Naive B cell (primary cell): Measurements from ENCODE around the gene PCCB. TPM values are rescaled to one million over a fixed set of nuclear protein-coding genes. Genes with fewer than 3 reads are reported as not detected.
"Not testable (repeated sequence)": the region's sequence is repeated elsewhere in the genome, so short reads cannot be mapped to it uniquely, and the experiment has no call there.

Experiments used
- ATAC-seq, 2 donors: fragments of 150-1000 bp; cut with Tn5 transposase; 2 replicates each; pipeline ENCODE4 v1.10.0; 2021; ENCODE audit warnings: low read depth in 2 of 2, mild to moderate bottlenecking in 2 of 2, moderate library complexity in 2 of 2
- DNase-seq: peaks from one replicate; pipeline ENCODE4 v3.0.0; 2022
- H3K27ac Mint-ChIP-seq, 6 donors: one replicate each; pipeline ENCODE4 v1.8.0; 2020 to 2022; ENCODE audit warnings: mild to moderate bottlenecking in 6 of 6, mixed read lengths in 6 of 6, moderate library complexity in 5 of 6, inconsistent platforms in 2 of 6
- H3K27me3 Mint-ChIP-seq, 3 donors: one replicate each; pipeline ENCODE4 v1.8.0; 2021 to 2022; ENCODE audit warnings: mixed read lengths in 3 of 3, mild to moderate bottlenecking in 1 of 3
- H3K36me3 Mint-ChIP-seq, 2 donors: one replicate each; pipeline ENCODE4 v1.8.0; 2020 to 2022; ENCODE audit warnings: mixed read lengths in 2 of 2, inconsistent platforms in 1 of 2, mild to moderate bottlenecking in 1 of 2
- H3K4me1 Mint-ChIP-seq, 3 donors: one replicate each; pipeline ENCODE4 v1.8.0; 2020 to 2022; ENCODE audit warnings: mixed read lengths in 3 of 3, inconsistent platforms in 1 of 3, mild to moderate bottlenecking in 1 of 3, moderate library complexity in 1 of 3
- H3K4me3 Mint-ChIP-seq, 8 donors: one replicate each; pipeline ENCODE4 v1.8.0; 2020 to 2022; ENCODE audit warnings: mild to moderate bottlenecking in 8 of 8, mixed read lengths in 8 of 8, moderate library complexity in 8 of 8, inconsistent platforms in 2 of 8
- H3K9me3 Mint-ChIP-seq, 7 donors: one replicate each; pipeline ENCODE4 v1.8.0; 2020 to 2022; ENCODE audit warnings: mixed read lengths in 7 of 7, mild to moderate bottlenecking in 5 of 7, inconsistent platforms in 2 of 7, moderate library complexity in 1 of 7
- polyA plus RNA-seq, 6 donors: library from polyadenylated mRNA; unstranded; fragments of 300-500 nt; fragmentation: Illumina TruSeq; gene quantifications; one replicate each; pipeline ENCODE4 v1.2.3, GENCODE V29; 2021; ENCODE audit warnings: low read depth in 6 of 6

The PCCB gene
- polyA plus RNA-seq, 6 donors from 2014 or later: 26.4 to 54.8 (median 33.1) TPM

DNA sequence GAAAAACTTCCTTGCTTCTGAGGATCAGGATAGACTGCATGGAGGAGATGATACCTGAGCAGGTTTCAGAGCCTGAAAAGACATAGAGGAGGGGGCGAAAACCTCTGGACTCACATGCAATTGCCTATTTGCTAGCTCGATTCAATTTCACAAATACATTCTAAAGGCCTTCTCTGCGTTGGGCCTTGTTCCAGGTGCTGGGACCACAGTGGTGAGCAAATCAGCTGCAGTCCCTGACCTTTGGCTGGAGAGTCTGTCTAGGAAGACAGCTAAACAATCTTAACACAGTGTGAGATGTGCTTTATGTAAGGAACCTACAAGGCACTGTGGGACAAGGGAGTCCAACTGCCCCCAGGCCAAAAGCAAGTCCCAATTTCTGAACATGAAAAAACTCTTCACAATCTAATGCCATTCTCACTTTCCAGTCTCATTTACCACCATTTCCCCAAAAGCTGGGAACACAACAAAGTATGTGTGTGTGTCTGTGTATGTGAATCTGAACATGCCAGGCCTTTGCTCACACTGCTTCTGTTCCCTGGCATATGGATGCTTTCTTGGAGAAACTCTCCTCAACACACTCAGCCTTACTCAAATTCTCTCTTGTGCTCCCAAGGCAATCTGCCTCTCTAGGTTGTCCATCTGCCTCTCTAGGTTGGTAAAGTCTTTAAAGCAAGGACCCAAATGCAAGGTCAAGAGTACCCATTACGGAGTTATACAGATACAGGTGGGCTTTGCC lies 2.1 kb upstream of the PCCB start:
- H3K4me1 Mint-ChIP-seq: peaks cover 15 to 22% (median 22%) of the 10 kb centered on the region in 3 donors
- peaks cover 0 to 5% (median 0%) of the 10 kb centered on the region in 3 donors for H3K27me3 Mint-ChIP-seq
- no peaks in the 10 kb centered on the region for H3K36me3 Mint-ChIP-seq
- peak overlapping the region in 1 of 8 donors; percentile 61 for H3K4me3 Mint-ChIP-seq
- H3K9me3 Mint-ChIP-seq: no peaks in the 10 kb centered on the region
- peak overlapping the region in 1 of 6 donors; percentile 70 for H3K27ac Mint-ChIP-seq
- ATAC-seq: no peak
- DNase-seq: no peak

DNA sequence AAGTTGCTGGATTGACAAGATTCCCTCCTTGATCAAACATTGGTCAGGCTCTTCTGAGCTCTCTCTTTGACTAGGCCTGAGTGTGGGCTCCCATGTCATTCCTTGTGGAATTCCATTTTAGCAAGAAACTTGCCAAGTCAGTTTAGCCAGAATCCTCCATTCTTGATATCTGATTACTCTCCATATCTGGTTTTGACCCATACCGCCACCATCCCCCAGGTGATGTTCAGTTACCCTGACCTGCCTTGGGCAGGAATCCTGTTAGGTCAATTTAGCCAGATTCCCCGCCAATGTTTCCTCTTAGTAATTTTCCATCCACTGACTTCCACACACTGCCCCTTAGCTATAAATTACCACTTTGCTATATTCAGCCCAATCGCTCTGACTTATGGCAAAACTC lies 1.0 kb upstream of the PCCB start:
- Mint-ChIP-seq H3K9me3 (no peaks in the 10 kb centered on the region), H3K4me3 (peak overlapping the region in 3 of 8 donors; percentile 45 to 93 (median 47)), H3K4me1 (peaks cover 15 to 22% (median 22%) of the 10 kb centered on the region in 3 donors), H3K27me3 (no peaks in the 10 kb centered on the region), H3K36me3 (no peaks in the 10 kb centered on the region), H3K27ac (peak overlapping the region in 2 of 6 donors; percentile 16 to 40)
- ATAC-seq (no peak), DNase-seq (no peak)

- Mint-ChIP-seq H3K27me3 (no peaks in the 10 kb centered on the region), H3K36me3 (no peaks in the 10 kb centered on the region), H3K9me3 (no peaks in the 10 kb centered on the region), H3K4me3 (peak overlapping the region; percentile 83 to 95 (median 93)), H3K27ac (peak overlapping the region in 5 of 6 donors; percentile 74 to 97 (median 94)), H3K4me1 (peaks cover 15 to 22% (median 22%) of the 10 kb centered on the region in 3 donors)
- no peak for ATAC-seq
- DNase-seq: no peak
Measured at GRCh38 chr3:136249593-136249992, 547 bp upstream of the PCCB start.

- ATAC-seq (no peak), DNase-seq (peak; percentile 36)
- Mint-ChIP-seq H3K36me3 (no peaks in the 10 kb centered on the region), H3K27me3 (no peaks in the 10 kb centered on the region), H3K4me3 (peak overlapping the region; percentile 83 to 95 (median 93)), H3K9me3 (no peaks in the 10 kb centered on the region), H3K4me1 (peaks cover 15 to 22% (median 22%) of the 10 kb centered on the region in 3 donors), H3K27ac (peak overlapping the region; percentile 84 to 97 (median 94))
Measured at GRCh38 chr3:136250903-136251460, 842 bp downstream of the PCCB start.

GRCh38 chr3:136251511-136251910 lies 1.4 kb downstream of the PCCB start:
- Mint-ChIP-seq H3K36me3 (peaks cover 0 to 5% of the 10 kb centered on the region in 2 donors), H3K9me3 (no peaks in the 10 kb centered on the region), H3K4me1 (peaks cover 15 to 22% (median 22%) of the 10 kb centered on the region in 3 donors), H3K27me3 (no peaks in the 10 kb centered on the region), H3K4me3 (peak overlapping the region; percentile 76 to 94 (median 90)), H3K27ac (peak overlapping the region in 5 of 6 donors; percentile 15 to 97 (median 84))
- no peak for ATAC-seq
- DNase-seq: no peak

DNA sequence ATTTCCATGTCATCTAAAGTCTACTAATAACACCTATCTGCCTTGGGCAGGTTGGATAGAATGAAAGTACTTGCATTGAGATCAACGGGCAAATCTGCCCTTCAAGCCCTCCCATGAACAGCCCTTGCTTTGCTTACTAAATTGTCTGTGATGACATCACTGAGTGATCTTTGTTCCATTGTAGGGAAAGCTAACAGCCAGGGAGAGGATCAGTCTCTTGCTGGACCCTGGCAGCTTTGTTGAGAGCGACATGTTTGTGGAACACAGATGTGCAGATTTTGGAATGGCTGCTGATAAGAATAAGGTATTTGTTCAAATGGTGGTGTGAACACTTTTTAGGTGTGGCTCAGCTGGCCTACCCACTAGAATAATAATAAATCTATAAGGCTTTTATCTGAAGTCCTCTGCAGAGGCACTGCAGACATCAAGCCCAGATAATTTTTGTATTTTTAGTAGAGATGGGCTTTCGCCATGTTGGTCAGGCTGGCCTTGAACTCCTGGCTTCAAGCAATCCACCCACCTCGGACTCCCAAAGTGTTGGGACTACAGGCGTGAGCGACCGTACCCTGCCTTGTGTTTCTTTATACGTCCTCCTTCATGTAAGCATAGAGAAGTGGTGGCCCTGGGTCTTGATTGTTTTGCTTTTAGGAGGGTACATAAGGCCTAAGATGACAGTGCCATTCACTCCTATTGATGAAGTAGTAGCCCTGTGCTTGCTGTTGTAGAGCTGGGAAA lies 5.7 kb downstream of the PCCB start:
- DNase-seq (no peak), ATAC-seq (no peak)
- H3K4me1 Mint-ChIP-seq: peaks cover 10 to 13% (median 12%) of the 10 kb centered on the region in 3 donors
- peak overlapping the region in 3 of 6 donors; percentile 39 to 86 (median 53) for H3K27ac Mint-ChIP-seq
- H3K4me3 Mint-ChIP-seq: peak overlapping the region in 2 of 8 donors; percentile 28 to 50
- H3K9me3 Mint-ChIP-seq: no peaks in the 10 kb centered on the region
- no peaks in the 10 kb centered on the region for H3K27me3 Mint-ChIP-seq
- peaks cover 12 to 23% of the 10 kb centered on the region in 2 donors for H3K36me3 Mint-ChIP-seq

DNA sequence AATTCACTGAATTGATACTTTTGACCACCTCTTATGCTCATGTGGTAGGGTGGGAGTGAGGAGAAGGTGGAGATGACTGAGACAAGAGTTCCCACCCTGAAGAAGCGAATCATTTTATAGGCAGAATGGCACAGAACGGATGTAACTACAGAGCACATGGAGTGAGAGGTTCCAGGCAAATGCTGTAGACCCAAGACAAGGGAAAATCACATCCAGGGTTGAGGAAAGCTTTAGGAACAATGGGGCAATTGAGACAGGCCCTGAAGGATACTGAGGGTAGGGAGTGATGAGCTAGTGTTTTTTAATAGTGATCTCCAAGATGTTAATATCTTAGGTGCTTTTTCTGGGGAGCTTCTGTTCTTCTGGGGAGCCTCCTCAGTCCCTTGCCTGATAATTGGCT lies 8.1 kb downstream of the PCCB start:
- no peaks in the 10 kb centered on the region for H3K9me3 Mint-ChIP-seq
- DNase-seq (no peak), ATAC-seq (no peak)
- no peaks in the 10 kb centered on the region for H3K27me3 Mint-ChIP-seq
- H3K4me3 Mint-ChIP-seq: peak overlapping the region in 1 of 8 donors; percentile 43
- peaks cover 0 to 4% (median 0%) of the 10 kb centered on the region in 3 donors for H3K4me1 Mint-ChIP-seq
- peaks cover 29 to 38% of the 10 kb centered on the region in 2 donors for H3K36me3 Mint-ChIP-seq
- H3K27ac Mint-ChIP-seq: no peak overlapping the region

GRCh38 chr3:136261826-136262225 lies 11.7 kb downstream of the PCCB start:
- no peaks in the 10 kb centered on the region for H3K27me3 Mint-ChIP-seq
- no peak overlapping the region for H3K4me3 Mint-ChIP-seq
- H3K36me3 Mint-ChIP-seq: peaks cover 35% of the 10 kb centered on the region in 2 donors
- H3K27ac Mint-ChIP-seq: peak overlapping the region in 1 of 6 donors; percentile 66
- peaks cover 0 to 4% (median 0%) of the 10 kb centered on the region in 3 donors for H3K4me1 Mint-ChIP-seq
- DNase-seq (no peak), ATAC-seq (no peak)
- no peaks in the 10 kb centered on the region for H3K9me3 Mint-ChIP-seq

- Mint-ChIP-seq H3K4me3 (no peak overlapping the region), H3K27ac (no peak overlapping the region), H3K9me3 (no peaks in the 10 kb centered on the region), H3K27me3 (no peaks in the 10 kb centered on the region), H3K4me1 (peaks cover 0 to 4% (median 0%) of the 10 kb centered on the region in 3 donors), H3K36me3 (peaks cover 29 to 32% of the 10 kb centered on the region in 2 donors)
- no peak for DNase-seq
- ATAC-seq: no peak
Measured at GRCh38 chr3:136262559-136262958, 12.4 kb downstream of the PCCB start.

GRCh38 chr3:136263251-136263650 lies 13.1 kb downstream of the PCCB start:
- no peaks in the 10 kb centered on the region for H3K27me3 Mint-ChIP-seq
- ATAC-seq (no peak), DNase-seq (no peak)
- no peaks in the 10 kb centered on the region for H3K9me3 Mint-ChIP-seq
- H3K36me3 Mint-ChIP-seq: peaks cover 24 to 32% of the 10 kb centered on the region in 2 donors
- H3K4me3 Mint-ChIP-seq: no peak overlapping the region
- H3K27ac Mint-ChIP-seq: no peak overlapping the region
- H3K4me1 Mint-ChIP-seq: peaks cover 0 to 4% (median 0%) of the 10 kb centered on the region in 3 donors

GRCh38 chr3:136266468-136267125 lies 16.5 kb downstream of the PCCB start:
- not testable (repeated sequence) for H3K27me3 Mint-ChIP-seq, DNase-seq, H3K9me3 Mint-ChIP-seq, H3K4me3 Mint-ChIP-seq, H3K4me1 Mint-ChIP-seq, ATAC-seq
- Mint-ChIP-seq H3K27ac (peak overlapping the region in 1 of 6 donors; percentile 18), H3K36me3 (peaks cover 13 to 32% of the 10 kb centered on the region in 2 donors)

DNA sequence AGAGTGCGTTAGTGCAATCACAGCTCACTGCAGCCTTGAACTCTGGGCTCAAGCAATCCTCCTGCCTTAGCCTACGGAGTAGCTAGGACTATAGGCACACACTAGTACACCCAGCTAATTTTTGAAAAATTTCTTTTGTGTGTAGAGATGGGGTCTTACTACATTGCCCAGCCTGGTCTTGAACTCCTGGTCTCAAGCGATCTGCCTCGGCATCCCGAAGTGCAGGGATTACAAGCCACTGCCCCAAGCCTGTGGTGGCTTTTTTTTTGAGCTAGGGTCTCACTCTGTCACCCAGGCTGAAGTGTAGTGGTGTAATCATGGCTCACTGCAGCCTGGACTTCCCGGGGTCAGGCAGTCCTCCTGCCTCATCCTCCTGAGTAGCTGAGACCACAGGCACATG lies 17.1 kb downstream of the PCCB start:
- no peaks in the 10 kb centered on the region for H3K9me3 Mint-ChIP-seq
- no peak overlapping the region for H3K27ac Mint-ChIP-seq
- DNase-seq (no peak), ATAC-seq (no peak)
- H3K4me3 Mint-ChIP-seq: no peak overlapping the region
- H3K27me3 Mint-ChIP-seq: no peaks in the 10 kb centered on the region
- H3K36me3 Mint-ChIP-seq: peaks cover 6 to 26% of the 10 kb centered on the region in 2 donors
- peaks cover 0 to 13% (median under 1%) of the 10 kb centered on the region in 3 donors for H3K4me1 Mint-ChIP-seq

DNA sequence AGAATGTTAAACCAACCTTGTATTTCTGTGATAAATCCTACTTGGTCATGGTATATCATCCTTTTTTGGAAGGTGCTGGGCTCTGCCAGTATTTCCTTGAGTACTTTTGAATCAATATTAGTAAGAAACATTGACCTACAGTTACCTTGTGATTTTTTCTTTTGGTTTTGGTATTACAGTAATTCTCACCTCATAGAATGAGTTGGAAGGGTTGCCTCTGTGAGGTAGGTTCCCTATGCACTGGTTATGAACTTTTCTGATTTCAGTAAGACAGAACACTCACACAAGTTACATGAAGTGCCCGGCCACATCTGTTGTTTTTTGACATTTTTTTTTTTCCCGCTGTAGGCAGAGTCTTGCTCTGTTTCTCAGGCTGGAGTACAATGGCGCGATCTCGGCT lies 20.0 kb downstream of the PCCB start:
- DNase-seq (no peak), ATAC-seq (no peak)
- peaks cover 5 to 25% of the 10 kb centered on the region in 2 donors for H3K36me3 Mint-ChIP-seq
- H3K9me3 Mint-ChIP-seq: peaks cover 0 to 11% (median 0%) of the 10 kb centered on the region in 7 donors
- no peak overlapping the region for H3K27ac Mint-ChIP-seq
- no peaks in the 10 kb centered on the region for H3K27me3 Mint-ChIP-seq
- H3K4me1 Mint-ChIP-seq: peaks cover 0 to 21% (median 7%) of the 10 kb centered on the region in 3 donors
- no peak overlapping the region for H3K4me3 Mint-ChIP-seq
